H4 (cell line): Measurements from ENCODE around the gene ATP6V0A1. TPM values are rescaled to one million over a fixed set of nuclear protein-coding genes. Genes with fewer than 3 reads are reported as not detected.
A peak's percentile ranks its signal among the peaks of the same experiment; 100 is the strongest.
"Not testable (repeated sequence)": the region's sequence is repeated elsewhere in the genome, so short reads cannot be mapped to it uniquely, and the experiment has no call there.

Experiments used
- DNase-seq: peaks from one replicate; pipeline ENCODE4 v3.0.0-alpha.2; 2015; ENCODE audit warnings: low spot score
- total RNA-seq: library from RNA; depleted of rRNA; stranded (reverse); fragments of >200 nt; shearing (Covaris generic); gene quantifications from 2 replicates; pipeline ENCODE4 v1.2.3, GENCODE V29; 2014; rRNA removed

ATP6V0A1 gene
- 20.7 and 21.5 TPM in 2 replicates for total RNA-seq

- peak; percentile 83 for DNase-seq
Observed at GRCh38 chr17:42458497-42459255, at the start of gene ATP6V0A1. Gene ATP6V0A1 (plus strand): TSS chr17:42458878. CDS start chr17:42460895, 2,017 bp downstream.

GRCh38 chr17:42409523-42410318, 49.0 kb upstream of the ATP6V0A1 start:
- DNase-seq = peak; percentile 80

- DNase-seq = no peak
Observed at GRCh38 chr17:42410319-42410685, 48.4 kb upstream of the ATP6V0A1 start.

- DNase-seq = no peak
Observed at GRCh38 chr17:42411361-42411760, 47.3 kb upstream of the ATP6V0A1 start.

GRCh38 chr17:42411905-42412679, 46.6 kb upstream of the ATP6V0A1 start:
- no peak for DNase-seq

GRCh38 chr17:42413464-42414040, 45.1 kb upstream of the ATP6V0A1 start:
- DNase-seq = no peak

- no peak for DNase-seq
Observed at GRCh38 chr17:42414704-42415409, 43.8 kb upstream of the ATP6V0A1 start.

- not testable (repeated sequence) for DNase-seq
Observed at GRCh38 chr17:42417981-42418380, 40.7 kb upstream of the ATP6V0A1 start.

- no peak for DNase-seq
Observed at GRCh38 chr17:42421136-42421506, 37.6 kb upstream of the ATP6V0A1 start.

- no peak for DNase-seq
Observed at GRCh38 chr17:42421507-42422338, 37.0 kb upstream of the ATP6V0A1 start.

- DNase-seq = peak; percentile 43
Observed at GRCh38 chr17:42422412-42422957, 36.2 kb upstream of the ATP6V0A1 start.

- DNase-seq = peak; percentile 94
Observed at GRCh38 chr17:42422958-42423712, 35.5 kb upstream of the ATP6V0A1 start, which contains the start of gene CAVIN1. Gene CAVIN1 (minus strand): TSS chr17:42423256. CDS start chr17:42423097, 159 bp downstream.

GRCh38 chr17:42423766-42424165, 34.9 kb upstream of the ATP6V0A1 start:
- DNase-seq = no peak

- no peak for DNase-seq
Observed at GRCh38 chr17:42424991-42425610, 33.6 kb upstream of the ATP6V0A1 start.

GRCh38 chr17:42428141-42428944, 30.3 kb upstream of the ATP6V0A1 start:
- peak; percentile 76 for DNase-seq

GRCh38 chr17:42429726-42430447, 28.8 kb upstream of the ATP6V0A1 start:
- no peak for DNase-seq

- no peak for DNase-seq
Observed at GRCh38 chr17:42431758-42432161, 26.9 kb upstream of the ATP6V0A1 start.
